ENCODE measurements around the gene FGD3.

The FGD3 gene

DNA sequence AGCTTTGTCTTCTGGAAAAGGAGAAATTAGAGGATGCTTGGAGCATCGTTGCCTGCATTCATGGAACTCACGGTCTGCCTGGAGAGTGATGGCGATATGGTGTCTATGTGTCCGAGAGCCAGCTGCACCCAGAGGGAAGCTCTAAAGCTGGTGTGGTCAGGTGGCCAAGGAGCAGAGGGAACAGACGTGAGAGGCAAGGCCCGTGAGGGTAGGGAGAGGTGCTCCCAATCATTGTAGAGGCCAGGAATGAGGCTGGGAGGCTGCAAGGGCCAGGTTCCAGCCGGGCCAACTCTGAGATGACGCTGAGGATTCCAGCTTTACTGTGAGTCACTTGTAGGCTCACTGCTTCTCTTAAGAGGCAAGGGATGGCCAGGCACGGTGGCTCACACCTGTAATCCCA lies 7.6 kb downstream of the FGD3 start:
- Histone ChIP-seq H3K27ac (ENCODE audit: low read depth, low read length) (no peak overlapping the region), H3K27me3 (ENCODE audit: low read length) (no peaks in the 10 kb centered on the region), H3K4me2 (ENCODE audit: low read depth, low read length, poor library complexity, severe bottlenecking) (no peak overlapping the region), H4K20me1 (ENCODE audit: low read depth, low read length) (no peaks in the 10 kb centered on the region), H3K79me2 (ENCODE audit: insufficient read depth, low read length) (no peaks in the 10 kb centered on the region), H3F3A (ENCODE audit: insufficient read depth) (no peaks in the 10 kb centered on the region), H3K4me3 (ENCODE audit: insufficient read depth, low read length, poor library complexity, severe bottlenecking) (no peak overlapping the region), H3K9me2 (replicated peaks; ENCODE audit: insufficient read depth, low read length) (no peaks in the 10 kb centered on the region), H3K36me3 (ENCODE audit: low read length) (no peaks in the 10 kb centered on the region), H3K9me3 (ENCODE audit: insufficient read depth, low read length) (no peaks in the 10 kb centered on the region), H2AFZ (ENCODE audit: low read depth, low read length, severe bottlenecking) (no peak overlapping the region), H3K9ac (ENCODE audit: low read length) (no peak overlapping the region)
- no peak for TF ChIP-seq EZH2phosphoT487 (conservative IDR thresholded peaks at IDR 0.05; ENCODE audit: low read length)

DNA sequence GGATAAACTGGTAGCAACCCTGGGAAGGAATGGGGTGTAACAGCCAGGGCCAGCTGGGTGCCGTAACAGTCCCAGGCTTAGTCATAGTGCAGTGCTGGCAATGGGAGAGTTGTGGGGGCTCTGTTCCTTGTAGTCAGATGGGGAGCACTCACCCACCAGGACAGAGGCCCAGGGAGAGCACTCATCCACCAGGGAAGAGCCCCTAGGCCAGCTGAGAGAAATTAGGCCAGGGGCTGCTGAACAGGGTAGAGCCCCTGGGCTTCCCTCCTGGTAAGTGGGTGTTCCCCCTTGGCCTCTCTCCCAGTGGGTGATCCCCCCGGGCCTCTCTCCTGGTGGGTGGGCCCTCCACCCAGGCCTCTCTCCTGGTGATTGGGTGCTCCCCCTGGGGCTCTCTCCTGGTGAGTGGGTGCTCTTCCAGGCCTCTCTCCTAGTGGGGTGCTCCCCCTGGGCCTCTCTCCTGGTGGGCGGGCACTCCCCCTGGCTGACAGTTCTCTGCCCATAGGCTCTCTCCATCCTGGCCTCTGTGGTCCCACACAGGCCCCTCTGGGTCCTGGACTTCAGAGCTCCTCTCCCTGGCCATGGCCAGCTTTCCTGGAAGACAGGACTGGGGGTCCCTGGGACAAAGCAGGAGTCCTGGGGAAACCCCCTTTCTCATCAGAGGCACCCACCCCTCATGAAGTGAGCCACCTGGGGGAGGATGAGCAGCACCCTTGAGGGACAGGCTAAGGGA lies 13.4 kb downstream of the FGD3 start:
- no peak overlapping the region for H2AFZ ChIP-seq (ENCODE audit: low read depth, low read length, severe bottlenecking)
- no peak overlapping the region for H3K4me2 ChIP-seq (ENCODE audit: low read depth, low read length, poor library complexity, severe bottlenecking)
- H3K9me3 ChIP-seq (ENCODE audit: insufficient read depth, low read length): no peaks in the 10 kb centered on the region
- no peaks in the 10 kb centered on the region for H3K9me2 ChIP-seq (replicated peaks; ENCODE audit: insufficient read depth, low read length)
- H3K36me3 ChIP-seq (ENCODE audit: low read length): no peaks in the 10 kb centered on the region
- TF ChIP-seq, protein P1, sequence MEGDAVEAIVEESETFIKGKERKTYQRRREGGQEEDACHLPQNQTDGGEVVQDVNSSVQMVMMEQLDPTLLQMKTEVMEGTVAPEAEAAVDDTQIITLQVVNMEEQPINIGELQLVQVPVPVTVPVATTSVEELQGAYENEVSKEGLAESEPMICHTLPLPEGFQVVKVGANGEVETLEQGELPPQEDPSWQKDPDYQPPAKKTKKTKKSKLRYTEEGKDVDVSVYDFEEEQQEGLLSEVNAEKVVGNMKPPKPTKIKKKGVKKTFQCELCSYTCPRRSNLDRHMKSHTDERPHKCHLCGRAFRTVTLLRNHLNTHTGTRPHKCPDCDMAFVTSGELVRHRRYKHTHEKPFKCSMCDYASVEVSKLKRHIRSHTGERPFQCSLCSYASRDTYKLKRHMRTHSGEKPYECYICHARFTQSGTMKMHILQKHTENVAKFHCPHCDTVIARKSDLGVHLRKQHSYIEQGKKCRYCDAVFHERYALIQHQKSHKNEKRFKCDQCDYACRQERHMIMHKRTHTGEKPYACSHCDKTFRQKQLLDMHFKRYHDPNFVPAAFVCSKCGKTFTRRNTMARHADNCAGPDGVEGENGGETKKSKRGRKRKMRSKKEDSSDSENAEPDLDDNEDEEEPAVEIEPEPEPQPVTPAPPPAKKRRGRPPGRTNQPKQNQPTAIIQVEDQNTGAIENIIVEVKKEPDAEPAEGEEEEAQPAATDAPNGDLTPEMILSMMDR (IDR thresholded peaks at IDR 0.05; ENCODE audit: insufficient read depth, low read length, poor library complexity, severe bottlenecking): no peak
- no peak for TF ChIP-seq EZH2phosphoT487 (conservative IDR thresholded peaks at IDR 0.05; ENCODE audit: low read length)
- H3K27me3 ChIP-seq (ENCODE audit: low read length): no peaks in the 10 kb centered on the region
- H3K27ac ChIP-seq (ENCODE audit: low read depth, low read length): no peak overlapping the region
- no peak overlapping the region for H3K4me3 ChIP-seq (ENCODE audit: insufficient read depth, low read length, poor library complexity, severe bottlenecking)
- H3F3A ChIP-seq (ENCODE audit: insufficient read depth): no peaks in the 10 kb centered on the region
- H4K20me1 ChIP-seq (ENCODE audit: low read depth, low read length): no peaks in the 10 kb centered on the region
- no peaks in the 10 kb centered on the region for H3K79me2 ChIP-seq (ENCODE audit: insufficient read depth, low read length)
- no peak overlapping the region for H3K9ac ChIP-seq (ENCODE audit: low read length)

DNA sequence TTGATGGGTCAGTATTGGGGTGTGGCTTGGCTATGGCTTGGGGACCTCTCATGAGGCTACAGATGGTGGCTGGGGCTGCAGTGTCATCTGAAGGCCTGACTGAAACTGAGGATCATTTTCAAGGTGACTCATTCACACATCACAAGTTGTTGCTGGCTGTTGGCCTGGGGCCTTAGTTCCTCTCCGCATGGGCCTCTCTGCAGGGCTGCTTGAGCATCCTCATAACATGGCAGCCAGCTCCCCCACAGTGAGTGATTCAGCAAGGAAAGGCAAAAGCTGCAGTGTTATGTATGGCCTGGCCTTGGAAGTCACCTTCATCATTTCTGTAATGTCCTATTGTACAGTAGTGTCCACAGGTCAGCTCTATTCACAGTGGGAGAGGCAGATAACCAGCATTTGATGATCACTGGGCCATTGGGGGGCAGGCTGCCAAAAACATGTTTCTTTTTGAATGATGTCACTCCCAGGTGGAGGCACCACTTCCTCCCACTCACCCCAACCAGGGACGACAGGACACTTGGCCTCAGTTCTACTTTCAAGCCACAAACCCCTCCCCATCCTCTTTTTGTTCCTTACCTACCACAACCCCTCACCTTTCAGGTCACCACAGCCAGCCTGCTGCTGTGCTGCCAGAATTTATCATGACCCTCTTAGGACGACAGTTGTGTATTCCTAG lies 14.4 kb downstream of the FGD3 start:
- Histone ChIP-seq H3K79me2 (ENCODE audit: insufficient read depth, low read length) (no peaks in the 10 kb centered on the region), H3K4me3 (ENCODE audit: insufficient read depth, low read length, poor library complexity, severe bottlenecking) (no peak overlapping the region), H3F3A (ENCODE audit: insufficient read depth) (no peaks in the 10 kb centered on the region), H3K9ac (ENCODE audit: low read length) (no peak overlapping the region), H3K36me3 (ENCODE audit: low read length) (no peaks in the 10 kb centered on the region), H3K9me2 (replicated peaks; ENCODE audit: insufficient read depth, low read length) (no peaks in the 10 kb centered on the region), H3K4me2 (ENCODE audit: low read depth, low read length, poor library complexity, severe bottlenecking) (no peak overlapping the region), H4K20me1 (ENCODE audit: low read depth, low read length) (no peaks in the 10 kb centered on the region), H3K27me3 (ENCODE audit: low read length) (no peaks in the 10 kb centered on the region), H3K9me3 (ENCODE audit: insufficient read depth, low read length) (no peaks in the 10 kb centered on the region), H3K27ac (ENCODE audit: low read depth, low read length) (no peak overlapping the region), H2AFZ (ENCODE audit: low read depth, low read length, severe bottlenecking) (no peak overlapping the region)
- TF ChIP-seq EZH2phosphoT487 (conservative IDR thresholded peaks at IDR 0.05; ENCODE audit: low read length): no peak
- TF ChIP-seq, protein P1 (IDR thresholded peaks at IDR 0.05; ENCODE audit: insufficient read depth, low read length, poor library complexity, severe bottlenecking): no peak

DNA sequence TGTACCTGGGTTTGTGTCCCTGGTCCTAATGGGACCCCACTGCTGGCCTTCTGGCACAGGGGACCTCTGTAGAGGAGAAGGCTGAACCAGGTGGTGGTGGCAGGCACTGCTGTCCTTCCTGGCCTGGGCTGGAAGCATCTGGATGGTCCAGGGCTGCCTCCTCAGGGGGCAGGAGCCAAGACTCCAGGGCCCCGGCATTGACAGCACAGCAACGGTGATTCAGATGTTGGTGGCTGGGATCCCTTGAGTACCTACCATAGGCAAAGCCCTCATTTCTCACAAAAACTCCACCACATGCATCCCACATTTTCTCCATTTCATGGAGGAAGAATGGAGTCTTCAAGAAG lies 15.0 kb downstream of the FGD3 start:
- no peaks in the 10 kb centered on the region for H3K27me3 ChIP-seq (ENCODE audit: low read length)
- H2AFZ ChIP-seq (ENCODE audit: low read depth, low read length, severe bottlenecking): no peak overlapping the region
- H3K9ac ChIP-seq (ENCODE audit: low read length): no peak overlapping the region
- no peaks in the 10 kb centered on the region for H3F3A ChIP-seq (ENCODE audit: insufficient read depth)
- no peak overlapping the region for H3K4me3 ChIP-seq (ENCODE audit: insufficient read depth, low read length, poor library complexity, severe bottlenecking)
- TF ChIP-seq, protein P1 (IDR thresholded peaks at IDR 0.05; ENCODE audit: insufficient read depth, low read length, poor library complexity, severe bottlenecking): no peak
- no peak for TF ChIP-seq EZH2phosphoT487 (conservative IDR thresholded peaks at IDR 0.05; ENCODE audit: low read length)
- H3K9me3 ChIP-seq (ENCODE audit: insufficient read depth, low read length): no peaks in the 10 kb centered on the region
- no peaks in the 10 kb centered on the region for H4K20me1 ChIP-seq (ENCODE audit: low read depth, low read length)
- no peak overlapping the region for H3K4me2 ChIP-seq (ENCODE audit: low read depth, low read length, poor library complexity, severe bottlenecking)
- no peaks in the 10 kb centered on the region for H3K79me2 ChIP-seq (ENCODE audit: insufficient read depth, low read length)
- no peak overlapping the region for H3K27ac ChIP-seq (ENCODE audit: low read depth, low read length)
- no peaks in the 10 kb centered on the region for H3K9me2 ChIP-seq (replicated peaks; ENCODE audit: insufficient read depth, low read length)
- no peaks in the 10 kb centered on the region for H3K36me3 ChIP-seq (ENCODE audit: low read length)

All from SU-DHL-6 (cell line).